Measurements from ENCODE around the gene RAB33B.

- TF ChIP-seq CTCF (IDR thresholded peaks at IDR 0.05) (no peak), TCF7L2 (IDR thresholded peaks at IDR 0.05; ENCODE audit: low read depth, low read length) (no peak), SIN3A (IDR thresholded peaks at IDR 0.05; ENCODE audit: borderline replicate concordance, insufficient read depth, low read depth, low read length) (no peak), POLR2AphosphoS5 (IDR thresholded peaks at IDR 0.05; ENCODE audit: low read depth, low read length) (no peak), REST (IDR thresholded peaks at IDR 0.05; ENCODE audit: insufficient read depth in 1 of 2, low read depth in 2 of 2, low read length in 1 of 2) (no peak)
These were observed 45.3 kb downstream of the RAB33B start for GRCh38 chr4:139499186-139499585.

All from Panc1 (cell line).